Body of pancreas (tissue), 4 donors: Measurements from ENCODE around the gene FAM131A.

Source experiments
- POLR2A ChIP-seq, 3 donors: fragments of 450-650 bp; IDR thresholded peaks; one replicate each; pipeline ENCODE4 v1.6.1; 2016; ENCODE audit warnings: antibody characterized with exemption in 3 of 3, mild to moderate bottlenecking in 2 of 3
- TF ChIP-seq, protein P1 (sequence below), 7 experiments: fragments of 450-650 bp in 4 of 7; fragments of 200-600 bp in 3 of 7; sonication (generic) in 3 of 7; IDR thresholded peaks; one replicate each; pipeline ENCODE4 v1.5.1; 2016 to 2019; ENCODE audit warnings: antibody characterized with exemption in 7 of 7

DNA sequence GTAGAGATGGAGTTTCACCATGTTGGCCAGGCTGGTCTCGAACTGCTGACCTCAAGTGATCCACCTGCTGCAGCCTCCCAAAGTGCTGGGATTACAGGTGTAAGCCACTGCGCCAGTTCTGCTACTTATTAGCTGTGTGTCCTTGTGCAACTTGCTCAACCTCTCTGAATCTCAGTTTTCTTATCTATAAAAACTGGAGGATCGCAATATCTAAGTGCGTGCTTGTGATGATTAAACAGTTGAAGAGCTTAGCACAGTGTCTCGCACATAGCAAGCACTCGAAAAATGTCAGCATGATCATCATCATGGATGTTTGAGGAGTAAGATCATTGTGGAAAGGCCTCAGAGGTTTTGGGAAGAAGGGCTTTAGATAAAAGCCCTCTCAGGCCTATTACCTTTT, 13.2 kb downstream of the FAM131A start:
- TF ChIP-seq, protein P1, sequence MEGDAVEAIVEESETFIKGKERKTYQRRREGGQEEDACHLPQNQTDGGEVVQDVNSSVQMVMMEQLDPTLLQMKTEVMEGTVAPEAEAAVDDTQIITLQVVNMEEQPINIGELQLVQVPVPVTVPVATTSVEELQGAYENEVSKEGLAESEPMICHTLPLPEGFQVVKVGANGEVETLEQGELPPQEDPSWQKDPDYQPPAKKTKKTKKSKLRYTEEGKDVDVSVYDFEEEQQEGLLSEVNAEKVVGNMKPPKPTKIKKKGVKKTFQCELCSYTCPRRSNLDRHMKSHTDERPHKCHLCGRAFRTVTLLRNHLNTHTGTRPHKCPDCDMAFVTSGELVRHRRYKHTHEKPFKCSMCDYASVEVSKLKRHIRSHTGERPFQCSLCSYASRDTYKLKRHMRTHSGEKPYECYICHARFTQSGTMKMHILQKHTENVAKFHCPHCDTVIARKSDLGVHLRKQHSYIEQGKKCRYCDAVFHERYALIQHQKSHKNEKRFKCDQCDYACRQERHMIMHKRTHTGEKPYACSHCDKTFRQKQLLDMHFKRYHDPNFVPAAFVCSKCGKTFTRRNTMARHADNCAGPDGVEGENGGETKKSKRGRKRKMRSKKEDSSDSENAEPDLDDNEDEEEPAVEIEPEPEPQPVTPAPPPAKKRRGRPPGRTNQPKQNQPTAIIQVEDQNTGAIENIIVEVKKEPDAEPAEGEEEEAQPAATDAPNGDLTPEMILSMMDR (IDR thresholded peaks at IDR 0.05) = no peak
- no peak for TF ChIP-seq POLR2A (IDR thresholded peaks at IDR 0.05)
